HG03342 (cell line): ENCODE results near the gene RPTOR.

ENCODE experiments used
- ATAC-seq: cut with Tn5 transposase; IDR thresholded peaks from one replicate; pipeline ENCODE4 v1.9.1; 2021; ENCODE audit warnings: mild to moderate bottlenecking, moderate library complexity; ENCODE audit not compliant: unreplicated experiment

Gene RPTOR

GRCh38 chr17:80588702-80589383 lies 44.2 kb downstream of the RPTOR start:
- ATAC-seq, result no peak

- no peak for ATAC-seq
Observed at GRCh38 chr17:80591788-80592187, 47.1 kb downstream of the RPTOR start.

GRCh38 chr17:80592243-80592642 lies 47.6 kb downstream of the RPTOR start:
- ATAC-seq, result no peak

GRCh38 chr17:80593181-80593580 lies 48.5 kb downstream of the RPTOR start:
- ATAC-seq, result no peak

- no peak for ATAC-seq
Observed at GRCh38 chr17:80594431-80595269, 50.0 kb downstream of the RPTOR start.

- no peak for ATAC-seq
Observed at GRCh38 chr17:80596760-80597608, 52.3 kb downstream of the RPTOR start.

- ATAC-seq, result no peak
Observed at GRCh38 chr17:80598813-80599545, 54.3 kb downstream of the RPTOR start.

- no peak for ATAC-seq
Observed at GRCh38 chr17:80599546-80600305, 55.1 kb downstream of the RPTOR start.

GRCh38 chr17:80601146-80601545 lies 56.5 kb downstream of the RPTOR start:
- no peak for ATAC-seq

- ATAC-seq, result no peak
Observed at GRCh38 chr17:80603396-80603795, 58.8 kb downstream of the RPTOR start.

GRCh38 chr17:80604009-80604669 lies 59.5 kb downstream of the RPTOR start:
- no peak for ATAC-seq

- ATAC-seq, result no peak
Observed at GRCh38 chr17:80604670-80605010, 60.0 kb downstream of the RPTOR start.

GRCh38 chr17:80605326-80606066 lies 60.9 kb downstream of the RPTOR start:
- ATAC-seq, result peak; percentile 72

- no peak for ATAC-seq
Observed at GRCh38 chr17:80608326-80608725, 63.7 kb downstream of the RPTOR start.

- ATAC-seq, result no peak
Observed at GRCh38 chr17:80609757-80610156, 65.1 kb downstream of the RPTOR start.

- ATAC-seq, result no peak
Observed at GRCh38 chr17:80611816-80612215, 67.2 kb downstream of the RPTOR start.

- no peak for ATAC-seq
Observed at GRCh38 chr17:80612997-80613731, 68.5 kb downstream of the RPTOR start.

GRCh38 chr17:80613732-80614071 lies 69.1 kb downstream of the RPTOR start:
- ATAC-seq, result no peak
